Stimulated activated CD4-positive, alpha-beta T cell treated with anti-CD3 and anti-CD28 coated beads, Interleukin-15, amount 100 ng/mL, for 24 hours (primary cell): ENCODE measurements around the gene BIK.

Source experiments
- DNase-seq: peaks from one replicate; pipeline ENCODE4 v3.0.0-alpha.2; 2020

Gene BIK

GRCh38 chr22:43106302-43106701 lies 4.2 kb upstream of the BIK start:
- no peak for DNase-seq

- DNase-seq: no peak
Measured at GRCh38 chr22:43109511-43109910, 1.0 kb upstream of the BIK start.

DNA sequence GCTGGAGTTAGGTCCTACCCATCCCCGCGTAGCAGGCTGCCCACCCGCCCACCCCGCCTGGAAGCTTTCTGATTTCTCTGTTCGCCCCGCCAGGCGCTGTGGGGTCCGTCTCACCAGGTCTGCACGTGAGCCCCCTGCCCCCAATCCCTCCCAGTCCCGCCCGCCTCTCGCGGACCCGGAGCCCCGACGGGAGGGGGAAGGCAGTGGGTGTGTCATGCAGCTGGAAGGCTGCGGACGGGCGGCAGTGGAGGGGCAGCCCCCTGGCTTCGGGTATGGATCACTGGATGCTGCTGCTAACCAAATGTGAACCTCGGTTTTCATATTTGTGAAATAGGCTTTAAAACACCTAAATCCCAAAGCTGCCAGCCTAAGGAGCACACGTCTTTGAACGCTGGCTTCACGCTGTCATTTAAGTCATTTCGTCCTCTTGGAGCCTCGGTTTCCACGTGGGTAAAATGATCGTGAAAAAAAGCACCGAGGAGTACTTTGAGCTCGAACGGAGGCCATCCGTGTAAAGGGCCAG lies 568 bp upstream of the BIK start:
- no peak for DNase-seq

DNA sequence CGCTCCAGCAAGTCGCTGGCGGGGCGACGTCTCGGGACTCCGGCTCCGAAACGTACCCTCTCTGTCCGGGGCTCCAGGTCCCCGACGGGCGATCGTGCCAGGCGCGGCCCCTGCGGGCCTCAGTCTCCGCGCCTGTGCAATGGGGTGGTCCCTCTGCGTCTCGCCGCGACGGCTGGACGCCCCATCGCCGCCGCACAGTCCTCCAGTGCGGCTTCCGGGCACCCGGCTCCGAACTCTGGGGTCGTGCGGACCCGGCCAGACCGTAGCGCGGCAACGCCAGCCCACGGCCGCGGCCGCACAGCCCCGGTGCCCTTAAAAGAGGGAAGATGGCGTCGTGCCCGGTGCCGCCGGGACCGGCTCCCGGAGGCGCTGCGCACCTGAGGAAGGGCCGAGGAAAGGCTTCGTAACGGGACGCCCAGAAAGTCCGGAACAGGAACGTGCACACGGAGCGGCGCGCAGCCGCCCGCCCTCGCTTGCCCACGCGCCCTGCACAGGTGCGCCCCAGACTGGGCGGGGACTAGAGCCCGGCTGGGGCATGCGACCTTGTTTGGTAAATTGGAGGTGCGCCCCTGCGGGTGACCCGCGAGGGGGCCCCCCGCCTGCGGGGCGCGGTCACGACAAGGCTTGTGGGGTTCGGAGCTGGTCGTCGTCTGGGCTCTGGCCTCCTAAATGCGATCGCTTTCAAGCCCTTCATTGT lies 525 bp downstream of the BIK start:
- DNase-seq: peak; percentile 52

- no peak for DNase-seq
Measured at GRCh38 chr22:43113526-43114251, 3.1 kb downstream of the BIK start.

DNA sequence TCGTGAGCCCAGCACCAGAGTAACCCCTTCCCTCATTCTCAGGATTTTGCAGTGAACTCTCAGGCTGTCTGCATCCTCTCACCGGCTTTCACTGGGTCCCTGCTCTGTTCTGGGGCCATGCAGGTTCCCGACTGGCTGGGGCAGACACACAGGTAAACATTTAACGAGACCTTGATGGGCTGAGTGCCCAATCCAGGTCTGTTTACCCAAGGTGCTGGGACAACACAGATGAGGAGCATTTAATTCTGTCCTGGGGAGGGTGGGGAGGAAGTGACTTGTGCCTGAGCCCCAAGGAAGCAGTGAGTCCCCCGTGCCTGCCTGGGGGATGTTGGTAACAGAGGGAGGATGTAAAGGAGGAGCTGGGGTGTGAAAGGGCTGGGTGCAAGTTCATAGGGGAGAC lies 4.4 kb downstream of the BIK start:
- DNase-seq: no peak

- no peak for DNase-seq
Measured at GRCh38 chr22:43116932-43117331, 6.4 kb downstream of the BIK start.

DNA sequence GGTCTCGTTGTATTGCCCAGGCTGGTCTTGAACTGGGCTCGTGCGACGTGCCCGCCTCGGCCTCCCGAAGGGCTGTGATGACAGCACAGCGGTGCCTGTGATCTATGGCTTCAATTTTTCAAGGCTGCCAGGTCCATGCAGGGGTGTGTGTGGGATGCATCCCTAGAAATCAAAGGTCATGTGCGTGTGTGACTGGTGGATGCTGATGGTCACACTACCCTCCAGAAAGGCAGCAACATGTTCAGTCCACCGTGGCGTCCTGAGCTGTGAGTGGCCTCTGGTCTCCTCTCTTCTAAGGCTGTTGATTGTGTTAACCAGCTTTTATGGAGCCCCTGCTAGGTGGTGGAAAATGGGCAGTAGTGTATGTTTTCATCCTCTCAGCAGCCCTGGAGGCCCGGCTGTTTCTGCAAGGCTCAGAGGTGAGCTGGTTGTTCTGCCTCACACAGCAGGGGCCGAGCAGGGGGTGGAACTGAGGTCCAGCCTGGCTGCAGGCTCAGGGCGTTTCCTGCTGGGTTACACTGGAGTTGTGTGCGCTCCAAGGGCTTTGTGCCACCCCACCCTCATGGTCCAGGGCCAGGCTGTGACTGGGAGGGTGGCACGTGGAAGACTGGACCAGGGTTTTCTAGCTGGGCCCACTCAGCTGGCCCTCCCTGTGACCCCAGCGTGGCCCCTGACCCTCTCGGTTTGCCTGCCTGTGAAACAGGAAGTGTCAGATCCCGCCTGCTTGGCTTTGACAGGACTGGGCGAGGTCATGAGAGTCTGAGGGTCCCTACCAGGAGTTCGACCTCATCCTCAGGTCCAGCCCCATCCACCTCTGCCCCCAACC lies 7.7 kb downstream of the BIK start:
- DNase-seq: no peak

DNA sequence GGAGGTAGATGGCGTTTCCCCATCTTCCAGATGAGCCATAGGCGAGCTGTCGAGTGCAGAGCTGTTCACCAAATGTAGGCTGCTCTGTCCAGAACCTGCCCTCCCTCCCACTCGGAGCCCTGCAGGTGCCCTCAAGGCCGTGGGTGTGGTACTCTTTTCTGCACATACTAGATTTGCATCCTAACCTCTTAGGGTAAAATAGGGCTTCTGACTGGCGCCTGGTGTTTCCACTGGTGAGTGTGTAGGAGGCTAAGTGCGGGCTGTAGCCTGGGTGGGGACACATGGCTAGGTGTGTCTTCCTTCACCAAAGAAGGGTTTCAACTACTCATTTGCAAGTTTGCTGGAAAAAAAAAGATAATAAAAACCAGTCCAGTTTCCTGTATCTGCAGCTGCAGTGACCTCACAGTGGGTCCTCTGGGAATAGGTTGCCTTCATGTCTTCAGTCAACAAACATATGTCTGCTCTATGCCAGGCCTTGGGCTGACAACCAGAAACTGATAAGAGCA lies 8.5 kb downstream of the BIK start:
- DNase-seq: no peak

DNA sequence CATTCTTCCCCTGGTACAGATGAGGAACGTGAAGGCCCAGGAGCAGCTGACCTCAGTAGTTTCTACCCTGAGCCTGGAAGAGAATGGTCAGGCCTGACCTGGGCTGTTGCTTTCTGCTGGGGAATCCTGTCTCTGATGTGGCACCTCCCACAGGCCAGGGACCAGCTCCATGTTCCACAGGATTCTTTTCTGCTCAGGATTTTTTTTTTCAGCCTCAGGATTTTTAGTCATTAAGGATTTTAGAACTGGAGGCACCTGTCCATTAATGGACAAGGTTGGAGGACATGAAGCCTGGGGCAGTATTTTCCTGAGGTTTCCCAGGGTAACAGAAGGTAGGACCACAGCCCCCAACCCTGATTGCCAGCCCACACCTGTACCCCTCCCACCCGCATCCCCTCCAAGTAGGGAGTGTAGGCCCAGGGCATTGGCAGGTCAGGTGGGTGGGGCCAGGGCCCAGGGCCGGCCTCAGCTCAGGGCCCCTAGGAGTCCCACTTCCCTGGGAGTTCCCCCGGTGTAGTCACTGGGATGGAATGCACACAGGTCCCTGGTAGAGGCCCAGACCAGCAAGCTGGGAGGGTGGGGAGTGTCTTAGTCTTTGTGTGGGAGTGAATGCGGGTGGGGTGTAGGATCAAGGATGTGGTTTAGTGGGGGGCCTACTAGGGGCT lies 16.1 kb downstream of the BIK start:
- no peak for DNase-seq

DNA sequence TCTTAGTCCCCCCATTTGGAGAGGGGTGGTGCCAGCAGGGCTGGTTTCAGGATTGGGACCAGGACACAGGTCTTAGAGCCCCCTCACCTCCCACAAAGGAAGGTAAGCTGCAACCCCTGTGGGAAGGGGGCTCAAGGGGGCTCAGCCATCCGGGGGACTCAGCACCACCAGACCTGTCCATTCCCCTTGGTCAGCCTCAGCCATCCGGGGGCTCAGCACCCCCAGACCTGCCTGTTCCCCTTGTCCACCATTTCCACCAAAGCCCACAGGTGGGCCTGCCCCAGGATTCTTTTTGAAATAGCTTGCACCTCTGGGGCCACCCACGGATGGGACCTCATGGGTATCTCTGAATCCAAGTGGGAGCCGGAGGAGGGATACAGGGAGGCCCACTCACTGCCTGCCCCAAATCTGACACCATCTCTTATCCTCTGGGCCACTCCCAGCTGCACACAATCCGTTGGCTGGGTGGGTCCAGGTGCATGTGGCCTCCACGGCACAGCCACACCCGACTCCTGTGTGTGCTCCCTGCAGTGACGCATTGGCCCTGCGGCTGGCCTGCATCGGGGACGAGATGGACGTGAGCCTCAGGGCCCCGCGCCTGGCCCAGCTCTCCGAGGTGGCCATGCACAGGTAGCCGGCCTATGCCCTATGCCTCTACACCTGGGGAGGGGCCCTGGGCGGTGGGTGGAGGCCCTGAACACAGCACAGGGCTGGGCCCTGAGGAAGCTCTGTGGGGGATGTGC lies 16.8 kb downstream of the BIK start:
- no peak for DNase-seq

GRCh38 chr22:43128116-43128515 lies 17.6 kb downstream of the BIK start:
- DNase-seq: no peak

- DNase-seq: no peak
Measured at GRCh38 chr22:43128928-43129424, 18.4 kb downstream of the BIK start.

- no peak for DNase-seq
Measured at GRCh38 chr22:43129426-43130425, 19.2 kb downstream of the BIK start.

DNA sequence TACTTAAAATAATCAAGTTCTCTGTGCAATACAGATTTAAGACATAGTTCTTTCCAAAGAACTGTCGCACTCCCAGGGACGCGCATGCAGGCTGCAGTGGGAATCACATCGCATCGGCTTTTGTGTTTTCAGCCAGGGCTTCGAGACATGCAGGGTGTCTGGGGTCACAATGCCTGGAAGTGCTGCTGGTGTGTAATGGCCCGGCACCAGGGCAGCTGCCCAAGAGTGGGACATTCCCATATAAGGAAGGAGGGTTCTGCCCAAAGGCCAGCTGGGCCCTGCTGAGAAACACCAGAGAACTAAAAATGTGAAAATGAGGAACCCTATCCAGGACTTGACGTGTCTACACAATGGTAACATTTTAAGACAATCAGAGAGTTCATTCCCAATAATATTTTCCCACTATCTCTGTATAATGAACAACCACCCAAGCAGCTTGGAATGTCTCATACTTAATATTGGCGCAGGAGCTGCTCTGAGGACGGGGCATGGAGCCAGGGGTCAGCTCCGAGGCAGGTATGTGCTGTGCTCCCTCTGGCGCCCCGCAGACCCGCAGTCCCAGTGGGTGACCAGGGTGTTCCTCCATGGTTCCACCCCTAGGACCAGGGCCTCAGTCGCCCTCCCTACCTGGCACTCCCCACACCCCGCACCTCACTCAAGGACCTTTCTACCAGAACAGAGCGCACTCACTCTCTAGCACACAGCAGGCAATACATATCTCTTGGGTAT lies 21.4 kb downstream of the BIK start:
- no peak for DNase-seq

DNA sequence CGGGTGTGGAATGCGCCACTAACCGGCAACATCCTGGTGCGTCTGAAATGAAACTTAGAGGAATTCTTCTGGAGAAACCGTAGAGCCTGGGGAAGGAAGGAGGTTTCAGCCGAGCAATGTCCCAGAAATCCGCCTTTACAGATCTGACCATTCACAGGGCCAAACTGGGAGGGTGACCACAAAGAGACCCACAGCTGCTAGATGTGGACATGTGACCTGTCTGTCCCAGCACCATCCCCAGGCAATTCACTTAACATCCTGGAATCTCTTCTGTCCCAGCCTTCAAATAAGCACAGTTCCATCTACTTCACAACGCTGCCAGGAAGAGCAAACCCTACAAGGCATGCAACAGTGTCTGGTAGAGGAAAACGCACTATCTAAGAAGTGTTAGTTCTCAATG lies 22.9 kb downstream of the BIK start:
- no peak for DNase-seq

DNA sequence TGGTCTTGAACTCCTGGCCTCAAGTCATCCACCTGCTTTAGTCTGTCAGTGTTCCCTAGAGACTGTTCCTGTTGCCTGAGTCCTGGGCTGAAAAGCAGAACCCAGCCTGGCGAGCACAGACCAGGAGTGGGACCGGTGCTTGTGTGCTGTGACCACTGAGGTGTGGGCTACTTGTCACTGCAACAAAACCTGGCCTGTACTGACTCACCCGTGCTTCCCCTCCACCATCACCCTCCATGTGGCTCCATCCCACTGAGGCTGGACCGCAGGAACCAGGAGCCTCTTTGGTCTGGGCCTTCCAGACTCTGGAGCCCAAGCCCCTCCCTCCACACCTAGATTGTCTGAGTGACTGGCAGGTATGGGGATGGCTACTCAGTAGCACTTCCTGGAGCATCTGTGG lies 24.0 kb downstream of the BIK start:
- no peak for DNase-seq

DNA sequence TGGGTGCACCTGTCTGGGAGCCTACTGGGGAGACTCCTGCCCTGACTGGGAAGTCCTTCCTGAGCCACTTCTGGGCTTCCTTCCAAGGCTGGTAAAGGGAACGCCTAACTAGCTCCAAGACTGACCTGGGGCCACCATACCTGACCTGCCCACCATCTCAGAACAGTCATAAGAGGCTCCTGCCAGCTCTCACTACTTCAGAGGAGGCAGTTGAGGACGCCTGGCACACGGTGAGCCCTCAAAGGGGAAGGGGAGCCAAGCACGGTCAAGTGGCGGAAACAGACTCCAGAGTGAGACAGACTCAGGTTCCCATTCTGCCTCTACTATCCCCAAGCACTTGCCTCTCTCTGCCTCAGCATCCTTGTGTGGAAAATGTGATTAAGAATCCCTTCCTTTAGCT lies 25.0 kb downstream of the BIK start:
- DNase-seq: no peak

DNA sequence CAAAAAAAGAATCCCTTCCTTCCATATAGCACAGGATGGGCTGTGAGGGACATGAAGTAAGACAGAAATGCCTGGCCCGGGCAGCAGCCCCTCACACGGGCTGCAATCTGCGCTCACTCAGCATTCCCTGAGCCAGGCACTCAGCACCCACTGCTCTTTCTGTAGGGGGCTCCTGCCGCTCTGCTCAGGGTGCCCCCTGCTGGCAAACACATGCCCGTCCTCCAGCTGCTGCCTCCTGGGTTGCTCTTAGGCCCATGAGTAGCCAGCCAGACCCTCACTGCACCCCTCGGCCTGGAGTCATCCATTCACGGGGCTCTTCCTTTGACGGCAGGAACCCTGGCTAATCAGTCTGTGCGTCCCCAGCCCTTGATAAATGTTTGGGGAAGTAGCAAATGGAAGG lies 25.7 kb downstream of the BIK start:
- DNase-seq: peak; percentile 49

DNA sequence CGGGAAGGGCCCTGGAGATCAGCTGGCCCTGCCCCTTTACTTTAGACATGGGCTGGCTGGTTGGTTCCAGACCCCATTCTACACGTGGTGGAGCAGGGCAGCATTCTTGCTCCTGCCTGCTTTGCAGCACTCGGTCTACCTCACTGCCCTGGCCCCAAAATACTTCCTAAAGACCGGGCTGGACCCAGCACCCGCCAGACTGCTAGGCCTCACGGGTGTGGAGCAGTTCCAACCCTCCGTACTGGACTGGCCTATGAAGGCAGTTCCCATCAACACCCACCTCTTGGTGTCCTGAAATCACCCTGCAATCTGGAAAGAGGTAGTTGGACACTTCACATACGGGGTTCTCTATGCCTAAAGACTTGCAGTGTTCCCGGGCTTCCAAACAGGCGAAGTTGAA lies 26.3 kb downstream of the BIK start:
- DNase-seq: no peak
